Fibroblast of skin of scalp (primary cell): ENCODE results near the gene KRT14.
A peak's percentile ranks its signal among the peaks of the same experiment; 100 is the strongest.
"Not testable (repeated sequence)": the region's sequence is repeated elsewhere in the genome, so short reads cannot be mapped to it uniquely, and the experiment has no call there.

Experiments
- DNase-seq: peaks from one replicate; pipeline ENCODE4 v3.0.0-alpha.2; 2013

The KRT14 gene

DNA sequence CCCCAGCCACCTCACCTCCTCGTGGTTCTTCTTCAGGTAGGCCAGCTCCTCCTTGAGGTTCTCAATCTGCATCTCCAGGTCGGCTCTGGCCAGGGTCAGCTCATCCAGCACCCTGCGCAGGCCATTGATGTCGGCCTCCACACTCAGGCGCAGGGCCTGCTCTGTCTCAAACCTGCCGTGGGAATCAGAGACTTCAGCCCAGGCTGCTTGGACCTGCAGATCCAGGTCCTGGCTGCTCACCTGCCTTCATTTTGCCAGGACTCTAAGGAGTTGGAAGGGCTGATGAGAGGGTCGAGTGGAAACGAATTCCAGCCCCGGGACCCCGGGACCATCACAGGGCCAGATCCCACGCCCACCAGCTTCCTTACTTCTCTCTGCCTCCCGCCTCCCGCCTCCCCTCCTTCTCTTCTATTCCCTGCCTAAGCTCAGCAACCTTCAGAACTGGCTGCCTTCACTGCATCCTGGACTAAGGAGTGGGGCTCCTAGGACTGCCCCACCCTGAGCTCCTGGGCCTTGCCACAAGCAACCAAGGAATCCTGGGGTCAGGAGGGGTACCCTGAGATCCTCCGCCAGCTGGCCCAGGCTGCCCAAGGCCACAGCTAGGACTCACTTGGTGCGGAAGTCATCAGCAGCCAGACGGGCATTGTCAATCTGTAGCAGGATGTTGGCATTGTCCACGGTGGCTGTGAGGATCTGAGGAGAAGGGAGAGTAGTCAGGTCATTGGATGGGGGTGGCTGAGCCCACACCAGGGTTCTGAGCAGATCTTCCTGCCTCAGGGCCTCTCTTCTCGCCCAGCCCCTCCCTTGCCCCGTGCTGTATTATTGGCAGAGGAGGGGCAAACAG, 35.9 kb upstream of the KRT14 start:
- not testable (repeated sequence) for DNase-seq

DNA sequence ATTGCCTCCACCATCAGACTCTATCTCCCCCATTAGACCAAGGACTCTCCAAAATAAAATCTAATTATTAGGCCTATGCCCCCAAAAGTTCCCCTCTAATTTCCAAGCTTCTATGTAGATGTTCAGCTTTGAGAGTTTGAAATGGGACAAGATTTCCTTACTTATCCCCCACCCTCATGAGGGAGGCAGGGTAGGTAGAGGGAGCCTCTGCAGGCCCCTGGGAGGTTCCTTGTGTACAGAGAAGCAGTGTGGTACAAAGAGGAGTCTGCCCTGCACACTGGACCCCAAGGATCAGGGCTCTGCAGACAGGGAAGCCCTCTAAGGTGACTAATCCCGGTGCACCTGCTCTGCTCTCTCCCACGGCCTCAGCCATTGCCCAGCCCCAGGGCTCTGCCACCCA, 35.2 kb upstream of the KRT14 start:
- DNase-seq = no peak

DNA sequence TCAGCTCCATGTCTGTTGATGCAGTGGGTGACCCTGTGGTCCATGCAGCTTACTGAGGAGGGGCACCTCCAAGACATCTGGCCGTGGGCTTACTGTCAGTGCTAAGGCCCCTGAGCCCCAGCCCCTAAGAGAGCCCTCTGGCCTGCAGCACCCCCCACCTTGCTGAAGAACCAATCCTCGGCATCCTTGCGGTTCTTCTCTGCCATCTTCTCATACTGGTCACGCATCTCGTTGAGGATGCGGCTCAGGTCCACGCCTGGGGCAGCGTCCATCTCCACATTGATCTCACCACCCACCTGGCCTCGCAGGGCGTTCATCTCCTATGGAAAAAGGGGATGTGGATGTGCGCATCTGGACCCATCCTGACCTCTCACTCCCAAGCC, 34.7 kb upstream of the KRT14 start:
- not testable (repeated sequence) for DNase-seq

GRCh38 chr17:41620583-41621434, 34.1 kb upstream of the KRT14 start:
- DNase-seq = no peak

DNA sequence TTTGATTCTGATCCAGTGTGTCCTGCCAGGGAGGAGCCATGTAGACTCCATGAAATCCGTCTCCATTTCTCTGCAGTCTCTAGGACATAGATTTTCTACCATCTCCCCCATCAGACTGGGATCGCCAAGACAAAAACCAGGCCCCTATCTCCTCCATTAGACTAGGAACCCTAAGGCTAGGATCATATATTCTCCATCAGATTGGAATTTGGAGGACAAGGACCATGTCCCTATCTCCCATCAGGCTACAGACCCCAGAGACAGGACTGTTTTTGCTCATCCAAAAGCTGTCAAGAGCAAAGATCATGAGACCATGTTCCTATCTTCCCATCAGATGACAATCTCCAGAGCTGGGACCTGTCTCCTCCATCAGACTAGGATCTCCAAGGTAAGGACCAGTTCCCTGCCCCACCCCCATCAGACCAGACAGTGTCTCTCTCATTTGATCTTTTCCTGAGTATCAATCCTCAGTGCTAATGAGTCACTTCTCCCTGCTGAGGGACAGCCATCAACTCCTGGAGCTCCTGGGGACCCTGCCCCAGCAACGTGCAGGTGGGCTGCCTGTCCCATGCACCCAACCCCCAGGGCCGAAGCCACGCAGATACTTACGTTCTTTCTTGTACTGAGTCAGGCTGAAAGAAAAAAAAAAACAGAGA, 33.4 kb upstream of the KRT14 start:
- not testable (repeated sequence) for DNase-seq

DNA sequence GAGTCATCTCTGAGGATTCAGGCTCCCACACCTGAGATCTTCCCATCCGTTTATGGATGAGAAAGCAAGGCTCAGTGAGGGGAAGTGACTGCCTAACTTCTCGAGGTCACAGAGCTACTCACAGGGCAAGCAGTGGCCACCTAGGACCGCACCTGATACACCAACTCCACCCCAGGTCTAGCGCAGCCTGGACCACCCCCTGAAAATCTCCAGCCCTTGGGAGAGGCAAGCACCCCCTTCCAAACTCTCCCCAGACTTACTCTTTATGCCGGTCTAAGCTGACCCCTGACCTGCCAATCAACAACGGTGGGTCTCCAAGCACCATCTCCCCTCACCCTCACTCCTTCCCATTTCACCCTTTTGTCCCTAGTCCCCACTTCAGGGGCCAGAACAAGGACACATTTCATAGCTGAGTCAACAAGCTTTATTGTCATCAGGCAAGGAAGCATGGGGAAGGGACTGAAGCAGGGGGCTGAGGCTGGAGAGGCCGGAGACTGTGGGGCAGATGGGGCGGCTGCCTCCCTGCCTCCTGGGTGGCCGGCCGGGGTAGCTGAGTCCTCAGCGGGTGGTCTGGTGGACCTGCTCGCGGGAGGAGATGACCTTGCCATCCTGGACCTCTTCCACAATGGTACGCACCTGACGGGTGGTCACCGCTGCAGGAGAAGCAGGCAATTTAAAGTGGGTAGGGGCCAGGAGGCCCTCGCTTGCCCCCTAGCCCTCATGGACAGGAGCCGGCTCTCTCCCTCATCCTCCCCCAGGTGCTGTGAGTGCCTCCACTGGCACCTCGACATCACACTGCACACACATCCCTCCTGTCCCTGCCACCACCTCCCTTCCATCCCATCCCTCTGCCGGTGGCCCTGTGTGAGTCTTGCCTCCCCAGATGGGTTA, 32.6 kb upstream of the KRT14 start:
- DNase-seq = no peak

DNA sequence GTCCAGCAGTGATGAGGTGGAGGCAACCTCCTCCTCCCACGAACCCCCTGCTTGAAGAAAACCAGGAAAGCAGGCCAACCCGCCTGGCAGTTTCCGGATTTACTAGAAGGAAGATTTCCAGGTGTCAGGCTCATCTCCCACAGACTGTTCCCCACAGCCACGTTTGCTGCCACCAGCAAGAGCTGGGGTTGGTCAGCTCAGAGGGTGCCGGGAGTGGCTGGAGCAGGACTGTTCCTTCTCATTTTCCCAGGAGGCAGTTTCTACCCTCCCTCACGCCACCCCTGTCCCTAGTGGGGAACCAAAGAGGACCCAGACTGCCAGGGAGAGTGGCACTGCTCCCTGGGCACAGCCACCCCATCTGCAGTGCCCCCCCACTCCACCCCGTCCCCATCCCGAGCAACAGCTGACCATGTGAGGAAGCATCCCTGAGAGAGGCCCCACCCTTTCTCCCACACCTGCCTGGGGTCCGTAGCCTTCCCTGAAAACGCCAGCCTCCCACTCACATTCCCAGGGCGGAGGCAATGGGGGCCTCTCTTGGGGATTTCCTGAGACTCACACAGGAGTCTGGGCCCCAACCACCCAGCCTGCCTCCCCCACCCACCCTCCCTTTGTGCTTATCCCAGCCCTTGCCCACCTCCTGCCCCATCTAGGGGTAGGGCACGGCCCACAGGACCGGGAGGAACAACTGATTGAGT, 31.8 kb upstream of the KRT14 start:
- DNase-seq = no peak

DNA sequence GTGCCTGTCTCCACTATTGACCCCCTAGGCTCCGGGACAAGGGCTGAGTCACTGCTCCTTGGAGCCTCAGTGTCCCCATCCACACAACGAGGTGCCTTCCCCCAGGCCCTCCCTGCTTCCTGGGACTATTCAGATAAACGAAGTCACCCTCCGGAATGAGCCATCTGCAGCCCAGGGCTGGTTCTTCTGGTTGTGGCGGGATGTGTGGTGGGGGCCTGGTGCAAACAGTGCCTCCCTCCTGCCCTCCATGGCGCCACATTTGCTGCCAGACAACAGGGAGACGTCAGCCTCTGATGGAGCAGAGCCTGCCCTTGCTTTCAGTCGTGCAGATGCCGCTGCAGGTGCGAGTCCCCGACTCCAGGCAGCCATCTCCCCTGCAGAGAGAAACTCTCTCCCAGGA, 31.0 kb upstream of the KRT14 start:
- no peak for DNase-seq

GRCh38 chr17:41617136-41617535, 30.4 kb upstream of the KRT14 start:
- no peak for DNase-seq

DNA sequence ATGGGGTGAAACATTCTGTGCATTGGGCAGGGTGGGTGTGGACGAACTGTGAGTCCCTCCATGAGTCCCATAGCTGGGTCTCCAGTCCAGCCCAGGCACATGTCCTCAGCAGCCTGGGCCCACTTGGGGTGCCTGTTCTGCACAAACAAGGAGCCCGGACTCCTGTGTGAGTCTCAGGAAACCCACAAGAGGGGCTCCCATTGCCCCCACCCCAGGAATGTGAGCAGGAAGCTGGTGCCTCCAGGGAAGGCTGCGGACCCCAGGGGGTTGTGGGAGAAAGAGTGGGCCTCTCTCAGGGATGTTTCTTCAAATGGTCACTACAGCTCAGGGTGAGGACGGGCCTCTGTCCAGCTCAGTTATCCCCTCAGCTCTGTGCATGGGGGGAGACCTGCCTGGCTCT, 29.8 kb upstream of the KRT14 start:
- DNase-seq = not testable (repeated sequence)

DNA sequence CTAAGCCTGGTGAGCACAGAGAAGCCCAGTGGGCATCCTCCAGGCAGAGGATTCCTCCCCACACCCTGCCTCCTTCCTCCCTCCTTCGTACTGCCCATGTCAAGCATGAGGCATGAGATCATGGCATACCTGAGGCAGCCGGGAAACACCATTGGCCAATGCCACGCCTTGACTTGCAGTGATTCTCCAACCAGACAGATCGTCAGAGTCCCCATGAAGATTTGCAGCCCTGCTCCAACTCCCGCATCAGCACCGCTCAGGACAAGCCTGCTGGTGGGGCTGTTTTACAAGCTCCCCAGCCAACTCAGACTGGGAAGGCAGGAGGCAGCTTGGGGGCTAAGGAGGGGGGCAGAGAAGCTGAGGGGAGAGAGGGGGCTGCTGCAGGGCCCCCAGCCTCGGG, 28.8 kb upstream of the KRT14 start:
- no peak for DNase-seq

DNA sequence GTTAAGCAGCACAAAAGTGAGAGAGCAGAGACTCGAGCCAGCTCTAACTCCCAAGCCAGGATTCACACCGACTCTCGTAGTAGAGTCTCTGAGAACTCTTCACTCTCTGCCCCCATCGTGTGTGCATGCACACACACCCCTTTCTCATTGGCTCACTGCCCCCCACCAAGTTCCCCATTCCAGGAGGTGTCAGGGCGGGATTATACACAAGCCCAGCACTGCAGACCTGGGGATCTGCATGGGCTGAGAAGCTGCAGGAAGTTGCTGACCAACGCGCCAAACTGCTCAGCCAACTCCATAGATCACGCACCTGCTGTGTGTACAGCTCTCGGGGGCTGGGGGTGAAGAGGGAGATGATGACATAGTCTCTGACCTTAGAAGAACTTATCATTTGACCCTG, 28.1 kb upstream of the KRT14 start:
- DNase-seq = not testable (repeated sequence)

GRCh38 chr17:41614098-41614497, 27.4 kb upstream of the KRT14 start:
- no peak for DNase-seq

- no peak for DNase-seq
These were observed 26.8 kb upstream of the KRT14 start for GRCh38 chr17:41613277-41614082.

GRCh38 chr17:41612376-41613160, 25.9 kb upstream of the KRT14 start, which contains the start of gene KRT16:
TSS of gene KRT16 (minus strand) at chr17:41612767. CDS start at chr17:41612688, 79 bp downstream.
- peak; percentile 38 for DNase-seq

- no peak for DNase-seq
These were observed 24.4 kb upstream of the KRT14 start for GRCh38 chr17:41610965-41611640.

GRCh38 chr17:41610061-41610517, 23.4 kb upstream of the KRT14 start:
- not testable (repeated sequence) for DNase-seq

GRCh38 chr17:41606930-41607329, 20.2 kb upstream of the KRT14 start:
- DNase-seq = not testable (repeated sequence)

GRCh38 chr17:41602524-41602923, 15.8 kb upstream of the KRT14 start:
- no peak for DNase-seq
